HG02623 (cell line): ENCODE data around the gene FAM170B.

Experiments
- ATAC-seq: cut with Tn5 transposase; IDR thresholded peaks from one replicate; pipeline ENCODE4 v1.9.1; 2021; ENCODE audit warnings: moderate library complexity; ENCODE audit not compliant: unreplicated experiment

FAM170B gene

GRCh38 chr10:49153115-49153514, 19.3 kb upstream of the FAM170B start:
- ATAC-seq = no peak

GRCh38 chr10:49152663-49153062, 18.8 kb upstream of the FAM170B start:
- ATAC-seq = no peak

- ATAC-seq = no peak
Measured at GRCh38 chr10:49152037-49152436, 18.2 kb upstream of the FAM170B start.

- no peak for ATAC-seq
Measured at GRCh38 chr10:49151481-49151880, 17.7 kb upstream of the FAM170B start.

GRCh38 chr10:49151025-49151445, 17.2 kb upstream of the FAM170B start:
- ATAC-seq = no peak

- no peak for ATAC-seq
Measured at GRCh38 chr10:49150426-49150825, 16.6 kb upstream of the FAM170B start.

GRCh38 chr10:49149881-49150280, 16.1 kb upstream of the FAM170B start:
- ATAC-seq = no peak

GRCh38 chr10:49144058-49144720, 10.4 kb upstream of the FAM170B start:
- no peak for ATAC-seq

- ATAC-seq = no peak
Measured at GRCh38 chr10:49143249-49143648, 9.4 kb upstream of the FAM170B start.

GRCh38 chr10:49141541-49142332, 7.9 kb upstream of the FAM170B start:
- peak; percentile 70 for ATAC-seq

GRCh38 chr10:49140304-49141177, 6.7 kb upstream of the FAM170B start:
- no peak for ATAC-seq

GRCh38 chr10:49139846-49140195, 6.0 kb upstream of the FAM170B start:
- ATAC-seq = no peak

GRCh38 chr10:49139028-49139845, 5.4 kb upstream of the FAM170B start:
- no peak for ATAC-seq

- ATAC-seq = no peak
Measured at GRCh38 chr10:49138361-49138891, 4.6 kb upstream of the FAM170B start.

GRCh38 chr10:49136525-49136924, 2.7 kb upstream of the FAM170B start:
- no peak for ATAC-seq

GRCh38 chr10:49135575-49136313, 1.9 kb upstream of the FAM170B start:
- ATAC-seq = peak; percentile 60

- ATAC-seq = no peak
Measured at GRCh38 chr10:49134327-49134726, 506 bp upstream of the FAM170B start.

- no peak for ATAC-seq
Measured at GRCh38 chr10:49132362-49132737, 1.5 kb downstream of the FAM170B start.

- no peak for ATAC-seq
Measured at GRCh38 chr10:49131507-49132361, 2.1 kb downstream of the FAM170B start.
